H9 (cell line): ENCODE measurements around the gene GEMIN4. TPM values are rescaled to one million over a fixed set of nuclear protein-coding genes. Genes with fewer than 3 reads are reported as not detected.
A peak's percentile ranks its signal among the peaks of the same experiment; 100 is the strongest.
"Not testable (repeated sequence)": the region's sequence is repeated elsewhere in the genome, so short reads cannot be mapped to it uniquely, and the experiment has no call there.

ENCODE experiments used
- DNase-seq: peaks from one replicate; pipeline ENCODE4 v3.0.0-alpha.2; 2017
- H2AFZ ChIP-seq: one replicate; pipeline ENCODE4 v1.6.1; 2013; ENCODE audit warnings: mild to moderate bottlenecking, low read length, control low read depth, moderate library complexity
- H2AK5ac ChIP-seq: 2 replicates; pipeline ENCODE4 v1.6.1; 2013; ENCODE audit warnings: low read length, control low read depth, mixed read lengths; ENCODE audit not compliant: insufficient read length
- H2BK120ac ChIP-seq: one replicate; pipeline ENCODE4 v1.6.1; 2013; ENCODE audit warnings: low read depth, mild to moderate bottlenecking, low read length, control low read depth, inconsistent platforms; ENCODE audit not compliant: poor library complexity, severe bottlenecking
- H2BK12ac ChIP-seq: 2 replicates; pipeline ENCODE4 v1.6.1; 2013; ENCODE audit warnings: low read length, control low read depth, mixed read lengths, low read depth; ENCODE audit not compliant: insufficient read length
- H2BK15ac ChIP-seq: 2 replicates; pipeline ENCODE4 v1.6.1; 2013; ENCODE audit warnings: low read depth, low read length, control low read depth
- H2BK20ac ChIP-seq: one replicate; pipeline ENCODE4 v1.6.1; 2013; ENCODE audit warnings: low read depth, mild to moderate bottlenecking, low read length, control low read depth, inconsistent platforms; ENCODE audit not compliant: poor library complexity, severe bottlenecking
- H2BK5ac ChIP-seq: 2 replicates; pipeline ENCODE4 v1.6.1; 2013; ENCODE audit warnings: low read length, control low read depth, mixed read lengths; ENCODE audit not compliant: insufficient read length
- H3K14ac ChIP-seq: 2 replicates; pipeline ENCODE4 v1.6.1; 2013; ENCODE audit warnings: low read length, control low read depth; ENCODE audit not compliant: insufficient read depth
- H3K18ac ChIP-seq: 2 replicates; pipeline ENCODE4 v1.6.1; 2013; ENCODE audit warnings: low read depth, mild to moderate bottlenecking, mixed read lengths, low read length, control low read depth; ENCODE audit not compliant: insufficient read length
- H3K23ac ChIP-seq: 2 replicates; pipeline ENCODE4 v1.6.1; 2013; ENCODE audit warnings: low read length, control low read depth, mixed read lengths, low read depth; ENCODE audit not compliant: insufficient read length
- H3K23me2 ChIP-seq: 2 replicates; pipeline ENCODE4 v1.6.1; 2013; ENCODE audit warnings: low read depth, mild to moderate bottlenecking, mixed read lengths, low read length, control low read depth; ENCODE audit not compliant: insufficient read length, poor library complexity, severe bottlenecking
- H3K27ac ChIP-seq: 2 replicates; pipeline ENCODE4 v1.5.1; 2013; ENCODE audit warnings: low read length, control low read depth, mixed read lengths, low read depth; ENCODE audit not compliant: insufficient read length
- H3K27me3 ChIP-seq: 2 replicates; pipeline ENCODE4 v1.6.1; 2013; ENCODE audit warnings: low read length, control low read depth, inconsistent platforms; ENCODE audit not compliant: insufficient read depth
- H3K4ac ChIP-seq: 2 replicates; pipeline ENCODE4 v1.6.1; 2013; ENCODE audit warnings: low read depth, mild to moderate bottlenecking, control low read depth, inconsistent platforms, low read length, moderate library complexity
- H3K4me1 ChIP-seq: 2 replicates; pipeline ENCODE4 v1.6.1; 2013; ENCODE audit warnings: low read length, control low read depth, inconsistent platforms; ENCODE audit not compliant: insufficient read depth
- H3K4me2 ChIP-seq: 2 replicates; pipeline ENCODE4 v1.6.1; 2013; ENCODE audit warnings: low read length, control low read depth, mixed read lengths; ENCODE audit not compliant: insufficient read length, insufficient read depth
- H3K56ac ChIP-seq: 2 replicates; pipeline ENCODE4 v1.6.1; 2013; ENCODE audit warnings: low read depth, mild to moderate bottlenecking, mixed read lengths, low read length, control low read depth; ENCODE audit not compliant: insufficient read length
- H3K79me1 ChIP-seq: 2 replicates; pipeline ENCODE4 v1.6.1; 2013; ENCODE audit warnings: low read depth, mild to moderate bottlenecking, moderate library complexity, low read length, control low read depth, inconsistent platforms; ENCODE audit not compliant: insufficient read depth, poor library complexity, severe bottlenecking
- H3K79me2 ChIP-seq: 2 replicates; pipeline ENCODE4 v1.6.1; 2013; ENCODE audit warnings: low read length, control low read depth, inconsistent platforms; ENCODE audit not compliant: insufficient read depth
- H3K9ac ChIP-seq: 2 replicates; pipeline ENCODE4 v1.6.1; 2013; ENCODE audit warnings: low read length, control low read depth, mixed read lengths; ENCODE audit not compliant: insufficient read length; ENCODE audit errors: extremely low read depth
- H3K9me3 ChIP-seq: one replicate; pipeline ENCODE4 v1.6.1; 2013; ENCODE audit warnings: low read depth, low read length, inconsistent platforms; ENCODE audit not compliant: control insufficient read depth
- H3T11ph ChIP-seq: one replicate; pipeline ENCODE4 v1.6.1; 2013; ENCODE audit warnings: mild to moderate bottlenecking, low read length, control low read depth, inconsistent platforms
- H4K20me1 ChIP-seq: one replicate; pipeline ENCODE4 v1.6.1; 2013; ENCODE audit not compliant: control insufficient read depth, insufficient read length, insufficient read depth
- H4K5ac ChIP-seq: 2 replicates; pipeline ENCODE4 v1.6.1; 2013; ENCODE audit warnings: low read depth, mild to moderate bottlenecking, mixed read lengths, low read length, control low read depth; ENCODE audit not compliant: insufficient read length
- H4K8ac ChIP-seq: replicated peaks from 2 replicates; pipeline ENCODE4 v1.6.1; 2013; ENCODE audit warnings: low read length, control low read depth, mixed read lengths, low read depth; ENCODE audit not compliant: insufficient read length
- H4K91ac ChIP-seq: 2 replicates; pipeline ENCODE4 v1.6.1; 2013; ENCODE audit warnings: low read depth, mild to moderate bottlenecking, moderate library complexity, mixed read lengths, low read length, control low read depth; ENCODE audit not compliant: insufficient read length
- H3K27ac Mint-ChIP-seq, 3 experiments: 2 replicates in 2 of 3; 3 replicates in 1 of 3; pipeline ENCODE4 v1.8.0; 2020 to 2021; ENCODE audit warnings: mixed read lengths in 3 of 3, mild to moderate bottlenecking in 1 of 3, moderate library complexity in 1 of 3
- H3K27me3 Mint-ChIP-seq: 2 replicates; pipeline ENCODE4 v1.8.0; 2021; ENCODE audit warnings: low read depth, mild to moderate bottlenecking, moderate library complexity, mixed read lengths
- H3K36me3 Mint-ChIP-seq, 3 experiments: 2 replicates in 2 of 3; 3 replicates in 1 of 3; pipeline ENCODE4 v1.8.0; 2020 to 2021; ENCODE audit warnings: low read depth in 3 of 3, mixed read lengths in 3 of 3; ENCODE audit not compliant: insufficient read depth in 1 of 3
- H3K4me1 Mint-ChIP-seq, 2 experiments: 2 replicates each; pipeline ENCODE4 v1.8.0; 2020; ENCODE audit warnings: mixed read lengths in 2 of 2
- H3K4me3 Mint-ChIP-seq, 2 experiments: 2 replicates in 1 of 2; 3 replicates in 1 of 2; pipeline ENCODE4 v1.8.0; 2020 to 2021; ENCODE audit warnings: mild to moderate bottlenecking in 2 of 2, mixed read lengths in 2 of 2, moderate library complexity in 1 of 2
- H3K9me3 Mint-ChIP-seq, 2 experiments: 2 replicates in 1 of 2; 3 replicates in 1 of 2; pipeline ENCODE4 v1.8.0; 2020; ENCODE audit warnings: mild to moderate bottlenecking in 2 of 2, mixed read lengths in 2 of 2, moderate library complexity in 1 of 2
- CTCF ChIP-seq: fragments of 200-600 bp; sonication (generic); conservative IDR thresholded peaks from 3 replicates; pipeline ENCODE4 v1.8.0; 2021; ENCODE audit warnings: antibody characterized with exemption, mild to moderate bottlenecking
- WGBS: extraction: QIAGEN DNeasy Blood & Tissue Kit; methylation state at CpG from one replicate; pipeline ENCODE4 v1.1.7; 2013; ENCODE audit warnings: missing lambda C conversion rate, low lambda C conversion rate, mixed read lengths; ENCODE audit not compliant: insufficient read length; ENCODE audit errors: extremely low coverage; 5-methylcytosine and 5-hydroxymethylcytosine counted together
- total RNA-seq: library from RNA; stranded (reverse); gene quantifications from 2 replicates; pipeline ENCODE4 v1.2.1, GENCODE V29; 2021

The GEMIN4 gene
- total RNA-seq, 1 experiment from 2014 or later: 56.8 TPM

GRCh38 chr17:787641-788221, 35.7 kb upstream of the GEMIN4 start:
- H3K4me1 ChIP-seq: no peaks in the 10 kb centered on the region
- no peak overlapping the region for H3K27ac ChIP-seq
- peaks cover 4% of the 10 kb centered on the region for H3K79me1 ChIP-seq
- H4K20me1 ChIP-seq: no peaks in the 10 kb centered on the region
- H2BK120ac ChIP-seq: no peak overlapping the region
- H3K23me2 ChIP-seq: peaks cover 5% of the 10 kb centered on the region
- H3K56ac ChIP-seq: no peak overlapping the region
- peak overlapping the region in 1 of 3 experiments; percentile 48; a peak in 1 of 7 replicates for H3K27ac Mint-ChIP-seq
- H3K36me3 Mint-ChIP-seq: peaks cover 21 to 63% (median 60%) of the 10 kb centered on the region in 3 experiments; a peak in 6 of 7 replicates
- H3K4me2 ChIP-seq: no peak overlapping the region
- H3K9me3 ChIP-seq: no peaks in the 10 kb centered on the region
- H3K9me3 Mint-ChIP-seq: no peaks in the 10 kb centered on the region
- H3K27me3 Mint-ChIP-seq: no peaks in the 10 kb centered on the region; the same call in 1 of the 2 replicates
- no peak overlapping the region for H3K9ac ChIP-seq
- no peak overlapping the region for H3K4ac ChIP-seq
- H4K8ac ChIP-seq: no peak overlapping the region
- no peak overlapping the region for H2AFZ ChIP-seq
- no peak overlapping the region for H3K23ac ChIP-seq
- no peak overlapping the region for H2BK12ac ChIP-seq
- H3K14ac ChIP-seq: no peak overlapping the region
- no peak overlapping the region for H3K4me3 Mint-ChIP-seq
- H3K79me2 ChIP-seq: peaks cover 8% of the 10 kb centered on the region; the same call in 1 of the 2 replicates
- H2BK20ac ChIP-seq: no peak overlapping the region
- H2BK15ac ChIP-seq: no peak overlapping the region
- H2BK5ac ChIP-seq: no peak overlapping the region
- no peak overlapping the region for H4K5ac ChIP-seq
- H3K27me3 ChIP-seq: no peaks in the 10 kb centered on the region
- no peak overlapping the region for H3K18ac ChIP-seq
- no peak overlapping the region for H4K91ac ChIP-seq
- no peak for TF ChIP-seq CTCF
- no peak overlapping the region for H3T11ph ChIP-seq
- WGBS: no CpG with 5 or more reads among the region's 12 CpGs
- DNase-seq: no peak
- peaks cover 6 to 22% of the 10 kb centered on the region in 2 experiments for H3K4me1 Mint-ChIP-seq
- H2AK5ac ChIP-seq: no peak overlapping the region

GRCh38 chr17:785901-786300, 33.8 kb upstream of the GEMIN4 start:
- H3K4ac ChIP-seq: not testable (repeated sequence)

More at GRCh38 chr17:785901-786300, 33.8 kb upstream of the GEMIN4 start:
- not testable (repeated sequence) for H2BK15ac ChIP-seq, H3K9ac ChIP-seq, H4K5ac ChIP-seq, H3K27me3 Mint-ChIP-seq, H4K20me1 ChIP-seq, H3K4me3 Mint-ChIP-seq, H3K14ac ChIP-seq, H3K4me1 ChIP-seq, H3K23ac ChIP-seq, H2BK5ac ChIP-seq, H2BK120ac ChIP-seq, H3T11ph ChIP-seq, H3K56ac ChIP-seq, H3K27ac ChIP-seq, DNase-seq, H2BK12ac ChIP-seq, H3K4me2 ChIP-seq, H4K91ac ChIP-seq, H2BK20ac ChIP-seq, H4K8ac ChIP-seq, H3K9me3 Mint-ChIP-seq, H2AK5ac ChIP-seq, H2AFZ ChIP-seq, H3K79me1 ChIP-seq, H3K9me3 ChIP-seq, H3K27me3 ChIP-seq, H3K18ac ChIP-seq
- WGBS: no CpG with 5 or more reads among the region's 7 CpGs
- Histone ChIP-seq H3K79me2 (peaks cover 18% of the 10 kb centered on the region; the same call in 1 of the 2 replicates), H3K23me2 (peaks cover 13% of the 10 kb centered on the region)
- peaks cover 12 to 28% of the 10 kb centered on the region in 2 experiments for H3K4me1 Mint-ChIP-seq
- peak overlapping the region in 1 of 3 experiments; percentile 62; a peak in 1 of 7 replicates for H3K27ac Mint-ChIP-seq
- peaks cover 11 to 46% (median 44%) of the 10 kb centered on the region in 3 experiments; a peak in 6 of 7 replicates for H3K36me3 Mint-ChIP-seq
